ENCODE measurements around the gene MPPED1.

The MPPED1 gene

DNA sequence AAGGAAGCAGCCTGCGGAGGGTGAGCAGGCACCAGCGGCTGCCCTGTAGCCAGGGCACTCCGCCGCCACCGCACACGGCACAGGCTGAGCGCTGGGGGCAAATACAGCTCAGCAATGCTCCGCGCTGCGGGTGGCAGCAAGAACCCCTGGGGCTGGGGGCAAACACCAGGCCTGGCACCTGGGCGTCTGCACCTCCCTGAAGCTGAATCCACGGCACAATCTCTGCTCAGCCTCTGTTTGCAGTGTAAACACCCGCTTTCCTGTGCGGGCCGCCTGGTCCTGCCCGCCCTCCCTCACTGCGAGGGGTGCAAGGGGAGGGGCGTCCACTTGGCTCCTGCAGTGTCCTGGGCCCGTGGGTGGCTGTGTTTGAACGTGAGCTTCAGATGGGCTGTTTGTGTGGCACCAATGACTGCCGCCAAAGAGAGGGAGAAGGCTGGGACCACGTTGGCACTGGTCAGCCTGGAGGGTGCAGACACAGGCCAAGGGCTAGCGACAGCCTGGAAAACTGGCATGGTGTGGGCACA, 14.8 kb upstream of the MPPED1 start:
- Histone ChIP-seq H3K27ac (no peak overlapping the region), H3K4me3 (no peak overlapping the region), H3K9me3 (ENCODE audit: low read depth, low read length) (no peaks in the 10 kb centered on the region), H3K36me3 (ENCODE audit: insufficient read depth, low read length) (no peaks in the 10 kb centered on the region), H3K9ac (ENCODE audit: insufficient read length) (no peak overlapping the region)
- TF ChIP-seq FOXP2 (optimal IDR thresholded peaks at IDR 0.05; ENCODE audit: control extremely low read depth, extremely low read length, insufficient read depth) (no peak), POLR2AphosphoS5 (IDR thresholded peaks at IDR 0.05; ENCODE audit: borderline replicate concordance, low read depth, low read length) (no peak), EZH2 (IDR thresholded peaks at IDR 0.05) (no peak)
- no peak for DNase-seq (ENCODE audit: low read depth, low spot score)

DNA sequence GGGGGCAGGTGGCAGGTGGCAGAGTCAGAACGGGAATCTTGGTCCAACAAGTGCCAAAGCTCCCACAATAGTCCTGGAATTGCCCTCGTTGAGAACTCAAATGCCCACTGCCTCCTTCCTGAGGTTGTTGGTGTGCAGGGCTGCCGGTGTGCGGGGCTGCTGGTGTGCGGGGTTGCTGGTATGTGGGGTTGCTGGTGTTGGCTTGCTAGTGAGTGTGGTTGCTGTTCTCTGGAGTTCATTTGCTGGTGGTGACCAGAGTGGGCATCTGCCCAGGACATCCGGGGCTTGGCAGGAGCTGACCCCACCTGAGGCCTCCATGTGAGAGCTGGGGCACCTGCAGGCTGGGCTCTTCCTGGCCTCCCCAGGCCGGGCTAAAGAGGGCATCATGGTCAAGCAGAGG, 14.0 kb upstream of the MPPED1 start:
- Histone ChIP-seq H3K27ac (no peak overlapping the region), H3K9ac (ENCODE audit: insufficient read length) (no peak overlapping the region), H3K36me3 (ENCODE audit: insufficient read depth, low read length) (no peaks in the 10 kb centered on the region), H3K4me3 (no peak overlapping the region), H3K9me3 (ENCODE audit: low read depth, low read length) (no peaks in the 10 kb centered on the region)
- no peak for DNase-seq (ENCODE audit: low read depth, low spot score)
- no peak for TF ChIP-seq EZH2 (IDR thresholded peaks at IDR 0.05)
- no peak for TF ChIP-seq POLR2AphosphoS5 (IDR thresholded peaks at IDR 0.05; ENCODE audit: borderline replicate concordance, low read depth, low read length)
- TF ChIP-seq FOXP2 (optimal IDR thresholded peaks at IDR 0.05; ENCODE audit: control extremely low read depth, extremely low read length, insufficient read depth) = no peak

DNA sequence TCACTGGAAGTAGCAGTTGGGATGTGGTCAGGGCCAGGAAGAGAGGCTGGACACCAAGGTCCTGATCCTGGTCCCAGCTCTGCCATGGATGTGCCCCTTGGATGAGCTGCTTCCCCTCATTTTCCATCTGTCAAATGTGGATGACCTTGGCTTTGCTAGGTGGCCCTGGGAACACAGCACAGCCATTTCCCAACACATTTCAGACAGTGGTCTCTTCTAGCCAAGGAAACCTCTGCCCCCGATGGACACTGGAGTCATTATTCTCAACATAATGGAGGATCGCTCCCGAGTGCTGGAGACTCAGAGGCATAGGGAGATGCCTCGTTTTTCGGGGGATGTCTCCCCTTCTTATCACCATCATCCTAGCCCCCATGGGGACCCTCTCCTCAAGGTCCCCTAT, 13.6 kb upstream of the MPPED1 start:
- Histone ChIP-seq H3K36me3 (ENCODE audit: insufficient read depth, low read length) (no peaks in the 10 kb centered on the region), H3K4me3 (no peak overlapping the region), H3K27ac (no peak overlapping the region), H3K9ac (ENCODE audit: insufficient read length) (no peak overlapping the region), H3K9me3 (ENCODE audit: low read depth, low read length) (no peaks in the 10 kb centered on the region)
- TF ChIP-seq FOXP2 (optimal IDR thresholded peaks at IDR 0.05; ENCODE audit: control extremely low read depth, extremely low read length, insufficient read depth) (no peak), EZH2 (IDR thresholded peaks at IDR 0.05) (no peak)
- DNase-seq (ENCODE audit: low read depth, low spot score) = no peak

DNA sequence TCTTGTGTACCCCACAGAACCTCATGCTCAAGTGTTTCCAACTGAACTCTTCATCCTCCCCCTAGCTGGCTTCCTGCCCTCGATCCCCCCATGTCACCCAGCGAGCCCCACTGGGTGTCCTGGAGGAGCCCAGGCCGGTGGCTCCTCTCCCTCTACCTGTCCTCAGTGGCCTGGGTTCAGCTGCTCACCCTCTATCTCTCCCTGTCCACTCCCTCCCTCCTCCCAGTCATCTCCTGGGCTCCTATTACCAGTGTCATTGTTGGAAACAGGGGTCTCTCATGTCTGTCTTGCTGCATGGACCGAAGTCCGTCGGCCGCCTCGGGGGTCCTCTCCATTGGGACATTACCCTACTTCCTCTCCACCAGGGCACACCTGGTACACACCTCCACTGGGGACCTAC, 12.9 kb upstream of the MPPED1 start:
- H3K9ac ChIP-seq (ENCODE audit: insufficient read length) = no peak overlapping the region
- TF ChIP-seq POLR2AphosphoS5 (IDR thresholded peaks at IDR 0.05; ENCODE audit: borderline replicate concordance, low read depth, low read length) (no peak), FOXP2 (optimal IDR thresholded peaks at IDR 0.05; ENCODE audit: control extremely low read depth, extremely low read length, insufficient read depth) (no peak)
- H3K9me3 ChIP-seq (ENCODE audit: low read depth, low read length) = no peaks in the 10 kb centered on the region
- H3K36me3 ChIP-seq (ENCODE audit: insufficient read depth, low read length) = no peaks in the 10 kb centered on the region
- no peak for DNase-seq (ENCODE audit: low read depth, low spot score)
- H3K27ac ChIP-seq = no peak overlapping the region
- no peak overlapping the region for H3K4me3 ChIP-seq

DNA sequence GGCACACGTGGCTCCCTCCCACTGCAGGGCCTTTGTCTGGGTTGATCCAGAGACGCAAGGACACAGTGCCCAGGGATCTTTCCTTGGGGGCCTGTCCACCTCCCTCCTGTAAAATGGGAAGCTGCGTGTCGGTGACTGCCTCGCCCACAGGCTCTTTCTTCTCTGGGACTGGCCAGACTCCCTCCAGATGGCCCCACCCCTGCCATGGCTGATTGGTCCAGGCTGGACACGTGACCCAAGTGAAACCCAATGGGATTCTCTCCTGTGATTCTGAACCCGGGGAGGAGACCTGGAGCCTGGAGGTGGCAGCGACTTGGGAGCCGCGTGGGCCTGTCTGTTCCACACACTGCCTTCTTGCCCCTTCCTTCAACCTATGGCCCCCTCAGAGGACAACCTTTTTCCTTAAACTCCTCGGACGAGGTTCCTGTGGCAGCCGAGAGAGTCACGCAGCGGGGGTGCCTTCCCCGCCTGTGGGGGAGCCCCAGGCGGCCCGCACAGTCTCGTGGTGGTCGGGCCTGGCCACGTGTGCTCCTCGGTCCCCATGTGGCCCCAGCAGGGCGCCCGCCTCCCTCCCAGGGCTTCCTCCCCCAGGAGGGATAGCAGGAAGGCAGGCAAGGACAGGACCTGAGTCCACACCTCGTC, 12.4 kb upstream of the MPPED1 start:
- Histone ChIP-seq H3K4me3 (no peak overlapping the region), H3K36me3 (ENCODE audit: insufficient read depth, low read length) (no peaks in the 10 kb centered on the region), H3K9ac (ENCODE audit: insufficient read length) (no peak overlapping the region), H3K9me3 (ENCODE audit: low read depth, low read length) (no peaks in the 10 kb centered on the region), H3K27ac (no peak overlapping the region)
- DNase-seq (ENCODE audit: low read depth, low spot score) = no peak
- no peak for TF ChIP-seq EZH2 (IDR thresholded peaks at IDR 0.05)
- no peak for TF ChIP-seq FOXP2 (optimal IDR thresholded peaks at IDR 0.05; ENCODE audit: control extremely low read depth, extremely low read length, insufficient read depth)
- TF ChIP-seq POLR2AphosphoS5 (IDR thresholded peaks at IDR 0.05; ENCODE audit: borderline replicate concordance, low read depth, low read length) = no peak

DNA sequence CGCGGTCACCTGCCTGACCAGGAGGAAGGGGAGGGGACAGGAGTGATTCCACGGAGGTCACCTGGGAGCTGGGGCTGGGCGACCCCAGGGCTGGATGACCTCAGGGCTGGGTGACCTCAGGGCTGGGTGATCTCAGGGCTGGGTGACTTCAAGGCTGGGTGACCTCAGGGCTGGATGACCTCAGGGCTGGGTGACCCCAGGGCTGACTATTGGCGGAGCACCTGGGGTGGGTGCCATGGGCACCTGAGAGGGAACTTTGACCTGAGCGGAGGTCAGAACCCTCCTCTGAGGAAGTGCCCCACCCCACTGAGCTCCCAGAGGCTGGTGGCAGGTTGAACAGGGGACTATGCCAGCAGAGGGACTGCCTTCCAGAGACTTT, 11.8 kb upstream of the MPPED1 start:
- Histone ChIP-seq H3K9me3 (ENCODE audit: low read depth, low read length) (no peaks in the 10 kb centered on the region), H3K27ac (no peak overlapping the region), H3K36me3 (ENCODE audit: insufficient read depth, low read length) (no peaks in the 10 kb centered on the region), H3K9ac (ENCODE audit: insufficient read length) (no peak overlapping the region), H3K4me3 (no peak overlapping the region)
- no peak for DNase-seq (ENCODE audit: low read depth, low spot score)
- TF ChIP-seq FOXP2 (optimal IDR thresholded peaks at IDR 0.05; ENCODE audit: control extremely low read depth, extremely low read length, insufficient read depth) (no peak), POLR2AphosphoS5 (IDR thresholded peaks at IDR 0.05; ENCODE audit: borderline replicate concordance, low read depth, low read length) (no peak), EZH2 (IDR thresholded peaks at IDR 0.05) (no peak)

DNA sequence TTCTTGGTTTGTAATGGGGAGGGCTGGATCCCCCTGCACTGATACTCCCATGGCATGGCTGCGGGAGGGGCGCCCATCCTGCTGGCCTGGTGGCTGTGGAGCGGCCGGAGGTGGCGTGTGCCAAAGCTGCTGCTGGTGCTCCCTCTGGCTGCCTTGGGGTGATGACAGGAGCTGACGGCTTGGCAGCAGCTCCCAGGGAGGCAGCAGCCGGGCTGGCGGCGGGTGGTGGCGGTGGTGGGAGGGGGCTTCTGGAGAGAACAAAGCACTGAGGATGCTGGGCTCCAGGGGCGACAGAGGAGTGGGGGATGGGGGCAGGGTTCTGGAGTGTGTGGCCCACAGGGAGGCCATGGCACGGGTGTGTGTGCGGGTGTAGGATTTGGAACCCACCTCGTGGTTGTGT, 11.4 kb upstream of the MPPED1 start:
- no peaks in the 10 kb centered on the region for H3K36me3 ChIP-seq (ENCODE audit: insufficient read depth, low read length)
- H3K4me3 ChIP-seq = no peak overlapping the region
- TF ChIP-seq EZH2 (IDR thresholded peaks at IDR 0.05) (no peak), POLR2AphosphoS5 (IDR thresholded peaks at IDR 0.05; ENCODE audit: borderline replicate concordance, low read depth, low read length) (no peak), FOXP2 (optimal IDR thresholded peaks at IDR 0.05; ENCODE audit: control extremely low read depth, extremely low read length, insufficient read depth) (no peak)
- DNase-seq (ENCODE audit: low read depth, low spot score) = no peak
- H3K9me3 ChIP-seq (ENCODE audit: low read depth, low read length) = no peaks in the 10 kb centered on the region
- H3K27ac ChIP-seq = no peak overlapping the region
- no peak overlapping the region for H3K9ac ChIP-seq (ENCODE audit: insufficient read length)

DNA sequence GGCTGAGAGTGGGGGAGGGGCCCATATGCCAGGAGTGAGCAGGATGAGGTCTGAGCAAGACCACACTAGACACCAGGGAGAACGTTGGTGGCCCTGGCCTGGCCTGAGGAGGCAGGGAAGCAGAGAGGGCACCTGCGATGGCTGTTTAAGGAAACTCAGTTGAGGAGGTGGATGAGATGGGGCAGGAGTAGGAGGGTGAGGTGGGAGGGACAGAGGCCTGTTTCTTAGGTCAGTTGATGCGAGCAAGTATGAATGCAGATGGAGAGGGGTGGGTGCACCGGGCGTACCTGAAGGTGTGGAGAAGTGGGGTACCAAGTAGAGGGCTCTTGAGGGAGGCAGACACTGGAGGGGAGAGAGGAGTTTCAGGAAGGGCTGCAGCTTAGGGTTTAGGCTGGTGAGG, 10.6 kb upstream of the MPPED1 start:
- no peak overlapping the region for H3K4me3 ChIP-seq
- TF ChIP-seq POLR2AphosphoS5 (IDR thresholded peaks at IDR 0.05; ENCODE audit: borderline replicate concordance, low read depth, low read length) (no peak), FOXP2 (optimal IDR thresholded peaks at IDR 0.05; ENCODE audit: control extremely low read depth, extremely low read length, insufficient read depth) (no peak), EZH2 (IDR thresholded peaks at IDR 0.05) (no peak)
- no peaks in the 10 kb centered on the region for H3K9me3 ChIP-seq (ENCODE audit: low read depth, low read length)
- H3K27ac ChIP-seq = no peak overlapping the region
- H3K36me3 ChIP-seq (ENCODE audit: insufficient read depth, low read length) = no peaks in the 10 kb centered on the region
- DNase-seq (ENCODE audit: low read depth, low spot score) = no peak
- no peak overlapping the region for H3K9ac ChIP-seq (ENCODE audit: insufficient read length)

DNA sequence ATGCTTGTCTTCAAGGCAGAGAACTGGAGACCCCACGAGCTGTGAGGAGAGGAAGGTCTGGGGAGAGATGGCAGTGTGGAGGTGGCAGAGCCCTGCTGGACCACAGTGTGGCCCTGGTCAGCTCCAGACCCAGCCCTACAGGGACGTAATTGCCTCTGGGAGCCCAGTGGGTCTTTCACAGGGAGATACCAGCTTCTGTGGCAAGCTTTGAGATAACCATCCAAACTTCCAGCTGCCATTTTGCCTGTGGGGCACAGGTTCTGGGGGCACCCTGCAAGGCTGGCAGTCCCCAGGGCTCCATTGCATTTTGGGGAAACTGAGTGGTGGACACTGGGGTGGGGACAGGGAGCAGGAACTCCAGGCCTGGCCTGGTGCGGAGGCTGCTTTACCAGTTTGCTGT, 10.2 kb upstream of the MPPED1 start:
- Histone ChIP-seq H3K9ac (ENCODE audit: insufficient read length) (no peak overlapping the region), H3K9me3 (ENCODE audit: low read depth, low read length) (no peaks in the 10 kb centered on the region), H3K4me3 (no peak overlapping the region), H3K27ac (no peak overlapping the region), H3K36me3 (ENCODE audit: insufficient read depth, low read length) (no peaks in the 10 kb centered on the region)
- no peak for DNase-seq (ENCODE audit: low read depth, low spot score)
- no peak for TF ChIP-seq FOXP2 (optimal IDR thresholded peaks at IDR 0.05; ENCODE audit: control extremely low read depth, extremely low read length, insufficient read depth)
- TF ChIP-seq EZH2 (IDR thresholded peaks at IDR 0.05) = no peak
- TF ChIP-seq POLR2AphosphoS5 (IDR thresholded peaks at IDR 0.05; ENCODE audit: borderline replicate concordance, low read depth, low read length) = no peak
